HL-60 (cell line): Measurements from ENCODE around the gene ETV6.
A peak's percentile ranks its signal among the peaks of the same experiment; 100 is the strongest.

Experiments
- DNase-seq, 2 experiments: peaks; one replicate each; pipeline ENCODE4 v3.0.0-alpha.2; 2010 to 2020; ENCODE audit warnings: low read depth in 1 of 2, low spot score in 1 of 2
- H3K27ac ChIP-seq: fragments of 250-450 bp; sonication (Bioruptor Pico); replicated peaks from 2 replicates; pipeline ENCODE4 v1.5.1; 2020; ENCODE audit warnings: mild to moderate bottlenecking, moderate library complexity
- H3K27me3 ChIP-seq: fragments of 250-450 bp; sonication (Bioruptor Pico); 2 replicates; pipeline ENCODE4 v1.5.1; 2021; ENCODE audit warnings: mild to moderate bottlenecking, moderate library complexity; ENCODE audit not compliant: insufficient read depth, poor library complexity, severe bottlenecking
- H3K4me3 ChIP-seq: replicated peaks from 2 replicates; pipeline ENCODE4 v1.5.1; 2011; ENCODE audit warnings: mild to moderate bottlenecking, control low read depth, low read length; ENCODE audit not compliant: insufficient read depth
- GABPA ChIP-seq: IDR thresholded peaks from 2 replicates; pipeline ENCODE4 v1.6.1; 2012; ENCODE audit warnings: low read depth
- POLR2AphosphoS5 ChIP-seq: IDR thresholded peaks from 2 replicates; pipeline ENCODE4 v1.6.1; 2012; ENCODE audit warnings: low read depth
- SPI1 ChIP-seq: IDR thresholded peaks from 2 replicates; pipeline ENCODE4 v1.6.1; 2012; ENCODE audit warnings: low read depth, mild to moderate bottlenecking, borderline replicate concordance
- TF ChIP-seq, protein P1 (sequence below): IDR thresholded peaks from one replicate; pipeline ENCODE4 v1.5.1; 2011; ENCODE audit warnings: low read length, control low read depth, inconsistent platforms; ENCODE audit not compliant: insufficient read depth
- TF ChIP-seq, protein P2 (sequence below): IDR thresholded peaks from 2 replicates; pipeline ENCODE4 v1.6.1; 2012; ENCODE audit warnings: low read depth; ENCODE audit not compliant: insufficient replicate concordance

ETV6 gene

DNA sequence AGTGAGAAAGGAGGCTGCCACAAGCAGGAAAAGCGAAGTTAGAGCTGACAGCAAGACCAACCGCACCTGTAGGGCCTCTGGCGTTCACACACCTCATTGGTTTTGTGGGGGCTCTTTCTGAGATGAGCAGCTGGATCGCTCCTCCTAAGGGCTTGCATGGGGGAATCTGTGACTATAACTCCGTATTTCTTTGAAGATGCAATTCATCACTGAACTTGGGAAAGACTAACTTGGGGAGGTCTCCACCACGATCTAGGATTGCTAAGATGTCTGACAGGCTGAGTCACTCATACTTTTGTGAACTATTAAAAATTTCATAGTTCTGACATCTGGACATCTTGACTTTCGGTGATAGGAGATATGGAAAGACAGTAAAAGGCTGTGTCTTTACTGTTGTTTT lies 173.6 kb downstream of the ETV6 start:
- Histone ChIP-seq H3K4me3 (no peak overlapping the region), H3K27me3 (no peaks in the 10 kb centered on the region), H3K27ac (no peak overlapping the region)
- TF ChIP-seq, protein P1, sequence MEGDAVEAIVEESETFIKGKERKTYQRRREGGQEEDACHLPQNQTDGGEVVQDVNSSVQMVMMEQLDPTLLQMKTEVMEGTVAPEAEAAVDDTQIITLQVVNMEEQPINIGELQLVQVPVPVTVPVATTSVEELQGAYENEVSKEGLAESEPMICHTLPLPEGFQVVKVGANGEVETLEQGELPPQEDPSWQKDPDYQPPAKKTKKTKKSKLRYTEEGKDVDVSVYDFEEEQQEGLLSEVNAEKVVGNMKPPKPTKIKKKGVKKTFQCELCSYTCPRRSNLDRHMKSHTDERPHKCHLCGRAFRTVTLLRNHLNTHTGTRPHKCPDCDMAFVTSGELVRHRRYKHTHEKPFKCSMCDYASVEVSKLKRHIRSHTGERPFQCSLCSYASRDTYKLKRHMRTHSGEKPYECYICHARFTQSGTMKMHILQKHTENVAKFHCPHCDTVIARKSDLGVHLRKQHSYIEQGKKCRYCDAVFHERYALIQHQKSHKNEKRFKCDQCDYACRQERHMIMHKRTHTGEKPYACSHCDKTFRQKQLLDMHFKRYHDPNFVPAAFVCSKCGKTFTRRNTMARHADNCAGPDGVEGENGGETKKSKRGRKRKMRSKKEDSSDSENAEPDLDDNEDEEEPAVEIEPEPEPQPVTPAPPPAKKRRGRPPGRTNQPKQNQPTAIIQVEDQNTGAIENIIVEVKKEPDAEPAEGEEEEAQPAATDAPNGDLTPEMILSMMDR = no peak
- TF ChIP-seq POLR2AphosphoS5 (no peak), GABPA (no peak), SPI1 (no peak)
- TF ChIP-seq, protein P2, sequence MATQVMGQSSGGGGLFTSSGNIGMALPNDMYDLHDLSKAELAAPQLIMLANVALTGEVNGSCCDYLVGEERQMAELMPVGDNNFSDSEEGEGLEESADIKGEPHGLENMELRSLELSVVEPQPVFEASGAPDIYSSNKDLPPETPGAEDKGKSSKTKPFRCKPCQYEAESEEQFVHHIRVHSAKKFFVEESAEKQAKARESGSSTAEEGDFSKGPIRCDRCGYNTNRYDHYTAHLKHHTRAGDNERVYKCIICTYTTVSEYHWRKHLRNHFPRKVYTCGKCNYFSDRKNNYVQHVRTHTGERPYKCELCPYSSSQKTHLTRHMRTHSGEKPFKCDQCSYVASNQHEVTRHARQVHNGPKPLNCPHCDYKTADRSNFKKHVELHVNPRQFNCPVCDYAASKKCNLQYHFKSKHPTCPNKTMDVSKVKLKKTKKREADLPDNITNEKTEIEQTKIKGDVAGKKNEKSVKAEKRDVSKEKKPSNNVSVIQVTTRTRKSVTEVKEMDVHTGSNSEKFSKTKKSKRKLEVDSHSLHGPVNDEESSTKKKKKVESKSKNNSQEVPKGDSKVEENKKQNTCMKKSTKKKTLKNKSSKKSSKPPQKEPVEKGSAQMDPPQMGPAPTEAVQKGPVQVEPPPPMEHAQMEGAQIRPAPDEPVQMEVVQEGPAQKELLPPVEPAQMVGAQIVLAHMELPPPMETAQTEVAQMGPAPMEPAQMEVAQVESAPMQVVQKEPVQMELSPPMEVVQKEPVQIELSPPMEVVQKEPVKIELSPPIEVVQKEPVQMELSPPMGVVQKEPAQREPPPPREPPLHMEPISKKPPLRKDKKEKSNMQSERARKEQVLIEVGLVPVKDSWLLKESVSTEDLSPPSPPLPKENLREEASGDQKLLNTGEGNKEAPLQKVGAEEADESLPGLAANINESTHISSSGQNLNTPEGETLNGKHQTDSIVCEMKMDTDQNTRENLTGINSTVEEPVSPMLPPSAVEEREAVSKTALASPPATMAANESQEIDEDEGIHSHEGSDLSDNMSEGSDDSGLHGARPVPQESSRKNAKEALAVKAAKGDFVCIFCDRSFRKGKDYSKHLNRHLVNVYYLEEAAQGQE = no peak
- DNase-seq = no peak

DNA sequence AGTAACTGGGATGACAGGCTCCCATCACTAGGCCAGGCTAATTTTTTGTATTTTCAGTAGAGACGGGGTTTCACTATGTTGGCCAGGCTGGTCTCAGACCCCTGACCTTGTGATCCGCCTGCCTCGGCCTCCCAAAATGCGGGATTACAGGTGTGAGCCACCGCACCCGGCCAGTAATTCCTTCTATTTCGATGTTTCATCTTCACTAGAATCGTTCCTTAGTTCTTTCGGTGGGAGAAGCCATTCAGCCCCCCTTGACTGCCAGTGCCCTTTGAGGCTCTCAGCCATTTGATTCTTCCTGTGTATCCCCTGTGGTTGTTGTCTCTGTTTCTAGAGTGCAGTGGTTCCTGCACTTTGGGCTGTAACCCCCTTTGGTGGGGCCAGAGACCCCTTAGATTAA lies 174.1 kb downstream of the ETV6 start:
- Histone ChIP-seq H3K4me3 (no peak overlapping the region), H3K27me3 (no peaks in the 10 kb centered on the region), H3K27ac (no peak overlapping the region; the same call in 1 of the 2 replicates)
- TF ChIP-seq, protein P2 = no peak
- TF ChIP-seq SPI1 = no peak
- TF ChIP-seq POLR2AphosphoS5 = no peak
- TF ChIP-seq, protein P1 = no peak
- TF ChIP-seq GABPA = no peak
- no peak for DNase-seq

DNA sequence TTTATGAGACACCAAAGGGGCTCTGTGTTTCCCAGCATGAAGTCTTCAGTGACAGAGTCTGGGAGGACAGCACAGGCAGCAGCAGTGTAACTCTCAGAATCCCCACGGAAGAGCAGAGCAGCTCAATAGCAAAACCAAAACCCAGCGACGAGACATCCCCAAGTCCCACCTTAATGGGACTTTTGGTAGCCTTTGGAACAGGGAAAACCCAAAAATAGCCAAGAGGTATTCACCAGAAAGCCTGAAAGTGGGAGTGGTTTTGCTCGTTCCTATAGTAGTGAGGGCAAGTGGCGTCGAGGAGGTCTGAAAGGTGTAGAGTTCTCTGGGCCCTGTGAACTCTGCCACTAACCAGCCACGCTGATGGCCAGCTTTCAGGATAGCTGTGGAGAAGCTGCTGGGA lies 174.6 kb downstream of the ETV6 start:
- DNase-seq = no peak

More for the DNA sequence above, 174.6 kb downstream of the ETV6 start:
- no peak overlapping the region for H3K4me3 ChIP-seq
- H3K27ac ChIP-seq = peak overlapping the region; percentile 5; the same call in 1 of the 2 replicates
- TF ChIP-seq, protein P2 = no peak
- TF ChIP-seq SPI1 (no peak), POLR2AphosphoS5 (no peak), GABPA (no peak)
- TF ChIP-seq, protein P1 = no peak
- no peaks in the 10 kb centered on the region for H3K27me3 ChIP-seq
